NK-92 treated with Interleukin-12 subunit alpha and Interleukin-12 subunit beta, amount 100 ng/mL, for 24 hours (cell line): ENCODE measurements around the gene TEX261.
A peak's percentile ranks its signal among the peaks of the same experiment; 100 is the strongest.

Experiments
- DNase-seq: peaks from one replicate; lab custom pipeline; 2025; lab: John Stamatoyannopoulos, UW

TEX261 gene

GRCh38 chr2:70959271-70959761 lies 35.4 kb downstream of the TEX261 start:
- no peak for DNase-seq

DNA sequence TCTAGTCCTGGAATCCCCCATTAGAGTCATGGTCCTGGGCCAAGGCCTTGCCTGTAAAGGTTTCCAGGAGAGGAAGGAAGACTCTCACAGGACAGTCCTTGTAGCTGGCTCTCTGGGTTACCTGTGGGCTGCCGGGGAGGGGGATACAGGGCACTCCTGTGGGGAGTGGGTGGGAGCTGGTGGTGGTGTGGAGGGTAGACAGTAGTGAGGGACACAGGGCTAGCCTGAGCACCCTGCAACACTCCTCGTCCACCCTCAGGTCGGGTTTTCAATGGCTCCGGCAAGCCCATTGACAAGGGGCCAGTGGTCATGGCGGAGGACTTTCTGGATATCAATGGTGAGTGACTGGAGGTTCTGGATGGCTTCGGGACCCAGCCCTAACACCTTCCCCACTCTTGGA lies 35.9 kb downstream of the TEX261 start:
- no peak for DNase-seq

DNA sequence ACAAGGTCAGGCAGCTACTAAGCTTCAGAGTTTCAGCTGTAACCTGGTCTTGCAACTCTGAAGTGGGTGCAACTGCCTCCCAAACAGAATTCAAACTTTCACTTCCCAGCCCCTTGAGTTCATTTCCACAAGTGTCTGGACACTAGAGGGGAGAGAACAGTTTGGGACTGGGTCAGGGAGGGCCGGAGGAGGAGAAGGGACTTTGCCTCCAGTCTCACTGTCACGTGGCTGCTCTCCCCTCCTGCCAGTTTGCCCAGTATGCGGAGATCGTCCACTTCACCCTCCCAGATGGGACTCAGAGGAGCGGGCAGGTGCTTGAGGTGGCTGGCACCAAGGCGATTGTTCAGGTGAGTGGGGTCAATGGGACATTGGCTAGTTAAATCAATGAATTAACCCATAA lies 36.9 kb downstream of the TEX261 start:
- no peak for DNase-seq

DNA sequence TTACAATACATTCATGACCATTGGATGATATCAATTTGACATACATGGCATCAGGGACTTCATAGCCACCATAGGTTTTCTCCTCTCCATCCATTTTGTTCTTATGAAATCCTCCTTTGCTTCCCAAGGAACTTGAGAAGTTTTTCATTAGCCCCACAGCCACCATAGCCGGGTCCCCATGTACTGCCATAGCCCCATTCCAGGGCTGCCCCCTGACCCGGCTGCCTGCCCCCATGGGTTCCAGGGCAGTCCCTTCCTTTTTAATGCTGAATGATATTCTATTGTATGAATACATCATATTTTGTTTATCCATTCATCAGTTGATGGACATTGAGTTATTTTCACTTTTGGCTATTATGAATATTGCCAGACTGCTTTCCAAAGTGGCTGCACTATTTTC lies 38.5 kb downstream of the TEX261 start:
- no peak for DNase-seq

DNA sequence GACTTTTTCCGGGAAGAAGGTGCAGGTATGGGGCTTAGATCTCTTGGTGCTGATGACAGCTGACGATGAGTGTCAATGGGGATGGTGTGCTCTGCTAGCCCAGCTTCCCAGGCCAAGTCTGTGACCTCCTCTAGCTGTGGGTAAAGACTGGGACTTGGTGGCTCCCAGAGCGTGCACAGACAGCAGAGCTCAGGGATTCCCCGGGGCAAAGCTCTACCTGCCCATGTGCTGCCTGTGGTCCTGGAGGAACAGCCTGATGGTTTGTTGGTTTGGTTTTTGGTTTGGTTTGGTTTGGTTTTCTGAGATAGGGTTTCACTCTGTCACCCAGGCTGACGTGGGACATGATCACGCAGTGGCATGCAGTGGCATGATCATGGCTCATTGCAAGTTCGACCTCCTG lies 39.8 kb downstream of the TEX261 start:
- DNase-seq: no peak

GRCh38 chr2:70949086-70949485 lies 45.6 kb downstream of the TEX261 start:
- no peak for DNase-seq

DNA sequence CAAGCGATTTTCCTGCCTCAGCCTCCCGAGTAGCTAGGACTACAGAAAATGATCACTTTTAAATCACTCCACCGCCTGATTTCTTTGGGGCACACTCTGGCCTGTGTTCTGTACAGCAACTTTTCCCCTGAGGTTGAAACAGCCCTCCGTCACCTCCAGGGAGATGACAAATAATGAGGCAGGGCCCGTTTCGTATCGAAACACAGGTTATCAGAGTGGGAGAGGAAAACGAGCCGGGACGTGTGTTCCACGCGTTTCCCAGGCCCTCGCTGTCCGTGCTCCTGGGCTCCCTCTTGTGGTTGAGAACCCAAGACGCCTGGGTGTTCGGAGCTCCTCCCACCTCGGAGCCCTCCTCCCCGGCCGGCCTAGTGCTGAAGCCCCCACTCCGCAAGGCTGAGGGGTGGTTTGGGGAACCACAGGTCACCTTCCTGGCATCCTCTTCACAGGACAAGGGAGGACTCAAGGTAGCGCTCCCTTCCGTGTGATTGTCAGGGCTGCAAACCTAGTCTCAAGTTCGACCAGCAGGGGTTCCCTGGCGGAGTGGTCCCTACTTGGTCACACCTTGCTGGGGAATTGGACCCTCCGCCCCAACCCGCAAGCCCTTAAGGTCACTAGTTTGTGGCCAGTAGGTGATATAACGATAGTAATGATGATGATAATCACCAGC lies 46.2 kb downstream of the TEX261 start:
- peak; percentile 60 for DNase-seq

DNA sequence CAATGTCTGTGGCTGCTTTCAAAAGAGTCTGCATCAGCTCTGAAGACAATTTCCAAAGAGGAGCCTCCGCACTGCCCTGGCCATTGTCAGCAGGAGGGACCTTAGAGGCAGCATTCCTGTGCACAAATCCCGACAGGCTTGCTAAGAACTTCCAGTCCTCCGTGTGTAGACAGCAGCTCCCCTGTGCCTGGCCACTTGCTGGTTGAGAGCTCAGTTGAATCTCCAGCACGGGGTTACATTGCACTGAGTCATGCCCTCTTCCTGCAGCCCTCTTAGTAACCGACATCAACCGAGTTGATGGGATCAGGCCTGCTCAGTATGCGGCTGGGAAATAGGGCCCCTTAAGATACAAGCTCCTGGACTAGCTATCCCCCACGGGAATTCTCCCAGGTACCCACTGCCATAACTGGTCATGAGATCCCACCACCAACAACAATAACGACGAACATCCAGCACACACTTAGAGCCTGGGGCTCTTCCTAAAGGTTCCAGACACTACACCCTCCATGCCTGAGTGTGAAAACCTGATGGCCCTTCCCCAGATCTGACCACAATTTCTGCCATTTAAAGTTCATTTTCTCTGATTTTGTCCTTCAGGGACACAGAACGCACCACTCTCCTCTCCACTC lies 47.0 kb downstream of the TEX261 start:
- no peak for DNase-seq

DNA sequence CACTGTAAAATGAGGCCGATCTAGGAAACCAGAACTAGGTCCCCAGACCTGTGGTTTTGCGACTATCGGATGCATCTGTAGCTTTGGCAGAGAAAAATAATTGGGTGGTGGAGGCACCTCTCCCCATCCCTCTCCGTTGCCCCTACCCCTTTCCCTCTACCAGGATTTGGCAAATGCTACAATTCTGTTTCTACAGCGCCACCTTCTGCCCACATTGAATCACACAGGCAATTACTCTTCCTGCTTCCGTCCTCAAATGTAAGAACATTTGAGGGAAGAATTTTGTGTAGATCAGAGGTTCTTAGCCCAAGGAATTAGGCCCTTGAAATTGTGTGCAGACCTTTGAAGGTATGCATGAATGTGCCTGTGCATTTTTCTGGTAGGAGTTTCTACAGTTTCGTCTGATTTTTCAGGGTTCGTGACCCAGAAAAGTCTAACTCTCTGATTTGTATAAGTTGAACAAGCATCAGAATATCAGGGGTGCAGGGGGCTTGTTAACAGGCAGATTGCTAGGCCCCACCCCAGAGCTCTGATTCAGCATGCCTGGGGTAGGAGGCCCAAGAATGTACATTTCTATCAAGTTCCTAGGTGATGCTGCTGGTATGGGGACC lies 47.7 kb downstream of the TEX261 start:
- no peak for DNase-seq

GRCh38 chr2:70944111-70944690 lies 50.5 kb downstream of the TEX261 start:
- no peak for DNase-seq

GRCh38 chr2:70943205-70943871 lies 51.3 kb downstream of the TEX261 start:
- no peak for DNase-seq

DNA sequence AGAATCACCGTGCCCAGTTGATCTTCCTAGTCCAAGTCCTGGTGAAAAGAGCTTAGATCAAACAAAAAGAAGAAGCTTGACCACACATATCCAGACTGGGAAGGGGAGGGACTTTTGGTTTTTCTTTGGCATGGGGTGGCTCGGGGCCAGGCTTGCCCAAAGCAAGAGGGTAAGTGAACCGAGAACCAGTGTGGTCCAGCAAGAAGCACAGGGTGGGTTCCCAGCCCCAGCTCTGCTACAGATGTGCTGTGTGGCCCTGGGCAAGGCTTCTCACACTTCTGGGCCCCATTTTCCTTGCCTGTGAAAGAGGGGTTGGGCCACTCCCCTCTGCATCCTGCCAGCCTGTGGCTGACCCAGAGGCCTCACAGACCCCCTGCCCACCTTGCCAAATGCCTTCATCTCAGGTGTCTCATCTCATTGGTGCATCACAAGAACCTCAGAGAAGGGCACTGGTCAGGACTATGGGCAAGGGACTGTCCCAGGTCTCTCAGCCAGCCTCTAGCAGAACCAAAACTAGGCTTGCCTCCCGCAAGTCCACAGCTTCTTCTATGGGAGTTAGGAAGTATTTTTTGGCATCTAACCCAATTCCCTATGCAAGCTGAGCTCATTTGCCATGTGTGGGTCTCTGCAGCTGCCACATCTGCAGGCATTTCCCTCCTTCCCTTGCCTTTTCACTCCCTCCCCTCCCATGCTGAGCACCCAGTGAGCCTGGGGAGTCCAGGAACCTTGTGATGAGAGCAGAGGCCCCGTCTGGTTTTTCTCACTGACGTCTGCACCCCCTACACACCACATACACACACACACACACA lies 52.1 kb downstream of the TEX261 start:
- no peak for DNase-seq

- no peak for DNase-seq
Observed at GRCh38 chr2:70941701-70942100, 53.0 kb downstream of the TEX261 start.

GRCh38 chr2:70941186-70941585 lies 53.5 kb downstream of the TEX261 start:
- no peak for DNase-seq

DNA sequence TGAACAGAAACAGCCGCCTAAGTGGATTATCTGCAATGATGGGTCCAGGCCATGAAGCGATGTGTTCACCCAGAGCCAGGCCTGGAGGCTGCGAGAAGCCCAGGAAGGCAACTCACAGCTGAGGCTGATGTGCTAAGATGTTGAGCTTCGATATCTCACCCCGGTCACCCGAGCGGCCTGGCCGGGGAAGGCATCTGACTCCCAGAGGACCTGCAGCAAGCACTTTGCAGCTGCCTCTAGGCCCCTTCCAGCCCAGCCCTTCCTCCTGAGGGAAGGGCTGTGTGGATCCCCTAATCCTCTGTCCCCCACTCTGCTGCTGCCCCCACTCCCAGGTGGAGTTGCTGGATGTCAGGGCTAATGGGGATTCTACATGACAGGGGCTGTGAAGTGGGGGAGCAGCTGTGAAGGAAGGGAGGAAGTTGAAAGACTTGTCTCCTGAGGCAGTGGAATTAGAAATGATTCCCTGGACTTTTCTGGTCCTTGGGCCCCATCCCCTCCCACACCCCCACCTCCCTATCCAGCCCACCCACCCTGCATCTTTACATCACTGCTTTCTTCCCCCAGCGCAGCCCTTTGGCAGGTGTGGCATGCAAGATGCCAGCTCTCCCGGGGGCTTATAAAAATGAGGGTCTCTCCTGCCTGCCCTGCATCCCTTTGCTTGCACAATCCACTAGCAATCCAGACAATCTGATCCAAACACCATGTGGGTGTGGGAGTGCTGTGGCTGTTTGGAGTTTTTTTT lies 54.7 kb downstream of the TEX261 start:
- no peak for DNase-seq

- no peak for DNase-seq
Observed at GRCh38 chr2:70939001-70939838, 55.5 kb downstream of the TEX261 start.

DNA sequence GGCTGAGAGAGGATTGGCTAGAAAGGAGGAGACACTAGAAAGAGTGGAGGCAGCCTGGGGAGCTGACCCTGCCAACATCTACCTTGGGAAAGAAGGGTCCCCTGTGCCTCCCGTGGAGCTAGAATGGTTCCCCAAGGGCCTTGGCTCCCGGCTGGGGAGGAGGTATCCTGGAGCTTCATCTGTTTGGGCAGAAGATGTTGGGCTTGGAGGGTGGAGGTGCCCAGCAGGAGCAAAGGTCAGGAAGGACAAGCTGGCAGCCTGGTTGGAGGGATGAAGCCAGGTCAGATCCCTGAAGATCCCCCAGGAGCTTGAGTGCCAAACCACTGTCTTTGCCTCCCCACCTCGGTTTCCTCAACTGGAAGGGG lies 56.1 kb downstream of the TEX261 start:
- DNase-seq: no peak

- DNase-seq: no peak
Observed at GRCh38 chr2:70937866-70938585, 56.6 kb downstream of the TEX261 start.
